GDM1 (cell line): ENCODE measurements around the gene ARNT2.
"Not testable (repeated sequence)": the region's sequence is repeated elsewhere in the genome, so short reads cannot be mapped to it uniquely, and the experiment has no call there.

Experiments used
- DNase-seq: peaks from one replicate; lab custom pipeline; 2025; lab: John Stamatoyannopoulos, UW

Gene ARNT2

DNA sequence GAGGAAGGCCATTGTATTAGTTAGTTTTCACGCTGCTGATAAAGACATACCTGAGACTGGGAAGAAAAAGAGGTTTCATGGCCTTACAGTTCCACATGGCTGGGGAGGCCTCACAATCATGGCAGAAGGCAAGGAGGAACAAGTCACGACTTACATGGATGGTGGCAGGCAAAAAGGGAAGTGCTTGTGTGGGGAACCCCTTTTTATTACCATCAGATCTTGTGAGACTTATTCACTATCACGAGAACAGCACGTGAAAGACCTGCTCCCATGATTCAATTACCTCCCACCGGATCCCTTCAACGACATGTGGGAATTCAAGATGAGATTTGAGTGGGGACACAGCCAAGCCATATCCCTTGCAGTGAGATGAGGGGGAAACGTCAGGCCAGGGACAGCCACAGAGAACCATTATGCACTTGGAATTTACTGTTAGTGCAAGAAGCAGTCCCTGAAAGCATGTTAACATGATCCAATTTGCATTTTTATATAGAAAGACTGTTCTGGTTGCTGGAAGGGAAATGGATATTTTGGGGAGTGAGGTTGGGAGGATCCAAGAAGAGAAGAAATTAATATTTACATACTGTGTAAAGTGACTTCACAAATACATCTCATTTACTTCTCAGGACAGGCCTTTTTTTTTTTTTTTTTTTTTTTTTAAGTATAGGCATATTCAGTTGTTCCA, 87.1 kb downstream of the ARNT2 start:
- DNase-seq = no peak

DNA sequence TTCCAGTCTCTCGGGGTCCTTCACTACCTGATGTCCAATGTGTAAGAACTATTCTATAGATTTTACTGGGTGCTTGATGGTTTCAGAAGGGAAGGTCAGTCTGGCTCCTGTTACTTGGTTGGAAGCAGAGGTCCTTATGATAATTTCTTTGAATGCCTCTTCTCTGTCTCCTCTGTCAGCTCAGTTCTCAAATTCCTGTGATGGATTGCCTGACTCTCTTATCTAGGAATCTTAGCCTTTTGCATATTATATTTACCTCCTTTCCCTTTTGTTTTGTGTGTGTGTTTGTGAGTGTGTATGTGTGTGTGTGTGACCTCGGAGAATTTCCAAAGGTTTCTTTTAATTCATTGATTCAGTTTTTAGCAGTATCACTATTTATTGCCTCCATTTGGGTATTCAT, 88.2 kb downstream of the ARNT2 start:
- DNase-seq = no peak

DNA sequence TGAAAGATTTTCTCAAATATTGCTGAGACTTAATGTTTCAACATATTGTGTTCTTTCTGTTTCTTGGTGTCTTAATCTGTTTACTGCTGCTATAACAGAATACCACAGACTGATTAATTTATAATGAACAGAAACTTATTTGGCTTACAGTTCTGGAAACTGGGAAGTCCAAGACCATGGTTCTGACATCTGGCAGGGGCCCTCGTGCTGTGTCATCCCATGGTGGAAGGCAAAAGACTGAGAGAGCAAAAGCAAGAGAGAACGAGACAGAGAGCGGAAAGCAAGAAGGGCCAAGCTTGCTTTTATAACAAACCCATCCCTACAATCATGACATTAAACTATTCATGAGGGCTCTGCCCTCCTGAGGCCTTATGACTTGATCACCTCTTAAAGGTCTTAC, 88.7 kb downstream of the ARNT2 start:
- no peak for DNase-seq

- no peak for DNase-seq
Observed at GRCh38 chr15:80494351-80494751, 90.2 kb downstream of the ARNT2 start.

DNA sequence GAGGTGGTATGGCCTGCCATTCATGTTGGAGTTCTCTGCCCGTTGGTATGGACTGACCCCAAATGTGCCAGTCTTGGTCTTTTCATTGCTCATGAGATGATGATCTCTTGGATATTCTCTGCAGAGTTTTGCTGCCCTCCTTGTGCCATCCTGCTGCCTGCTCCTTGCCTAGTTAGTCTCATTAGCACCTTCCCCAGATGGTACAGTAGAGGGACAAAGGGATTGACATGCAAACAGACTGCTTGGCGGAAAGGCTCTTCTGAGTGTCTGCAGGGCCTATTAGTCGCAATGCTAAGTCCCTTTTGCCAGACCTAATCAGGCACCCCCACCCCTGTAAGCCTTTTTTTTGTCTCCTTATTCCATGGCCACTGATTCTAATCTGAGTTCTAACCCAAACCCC, 90.6 kb downstream of the ARNT2 start:
- no peak for DNase-seq

- no peak for DNase-seq
Observed at GRCh38 chr15:80495401-80495942, 91.3 kb downstream of the ARNT2 start.

GRCh38 chr15:80496096-80496495, 91.9 kb downstream of the ARNT2 start:
- no peak for DNase-seq

GRCh38 chr15:80497221-80497620, 93.0 kb downstream of the ARNT2 start:
- no peak for DNase-seq

DNA sequence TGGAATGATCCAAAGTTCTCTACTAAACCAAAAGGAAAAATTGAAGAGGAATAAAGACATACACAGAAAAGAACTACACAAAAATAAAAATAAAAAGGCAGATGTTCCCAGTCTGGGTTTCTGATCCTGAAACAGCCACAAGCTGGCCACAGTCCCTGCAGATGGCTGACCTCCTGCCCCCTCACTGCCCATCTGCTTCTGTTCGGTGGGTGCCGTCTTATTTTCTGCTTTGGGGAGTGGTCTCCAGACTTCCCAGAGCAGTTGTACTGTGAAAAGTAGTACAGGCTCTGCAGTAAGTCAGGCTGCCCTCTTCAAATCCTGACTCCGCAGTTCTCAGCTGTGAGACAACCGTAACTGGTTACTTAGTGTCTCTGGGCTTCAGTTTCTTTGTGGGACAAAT, 94.5 kb downstream of the ARNT2 start:
- no peak for DNase-seq

GRCh38 chr15:80500021-80500420, 95.8 kb downstream of the ARNT2 start:
- DNase-seq = no peak

DNA sequence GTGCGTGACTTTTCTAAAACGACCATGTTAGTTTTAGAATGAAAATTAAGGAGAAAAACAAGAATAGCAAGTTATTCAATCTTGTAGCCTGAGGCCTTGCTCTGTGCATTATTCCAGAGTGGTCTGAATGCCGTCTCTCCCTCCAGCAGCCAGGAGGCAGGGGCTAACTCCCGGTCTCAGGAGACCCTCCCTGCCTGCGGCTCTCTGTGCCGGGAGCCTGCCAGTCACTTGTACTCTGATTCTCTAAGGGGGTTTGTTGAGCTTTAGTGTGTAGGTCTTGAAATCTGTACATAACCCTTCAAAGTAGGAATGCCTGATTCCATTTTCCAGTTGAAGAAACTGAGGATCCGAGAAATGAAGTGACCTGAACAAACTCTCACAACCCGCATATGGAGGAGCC, 97.3 kb downstream of the ARNT2 start:
- DNase-seq = no peak

DNA sequence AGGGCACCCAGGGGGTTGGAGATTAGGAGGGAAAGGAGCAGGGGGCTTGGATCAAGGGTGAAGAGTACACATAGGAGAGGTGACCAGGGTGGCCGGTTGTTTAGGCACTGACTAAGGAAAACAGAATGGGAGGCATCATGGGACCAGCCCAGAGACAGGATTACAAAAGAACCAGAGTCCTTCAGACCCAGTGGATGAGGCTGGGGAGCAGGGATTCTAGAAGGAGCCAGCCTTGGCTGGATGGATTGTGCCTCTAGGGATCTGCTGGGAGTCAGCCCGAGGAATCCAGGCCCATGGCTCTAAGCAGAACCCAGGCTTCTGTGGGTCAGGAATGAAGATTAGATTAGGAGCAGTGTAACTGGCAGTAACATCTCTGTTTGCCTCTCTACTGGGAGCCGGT, 98.6 kb downstream of the ARNT2 start:
- no peak for DNase-seq

- DNase-seq = no peak
Observed at GRCh38 chr15:80503319-80503952, 99.3 kb downstream of the ARNT2 start.

GRCh38 chr15:80504931-80505330, 100.7 kb downstream of the ARNT2 start:
- DNase-seq = no peak

GRCh38 chr15:80506286-80506893, 102.2 kb downstream of the ARNT2 start:
- no peak for DNase-seq

DNA sequence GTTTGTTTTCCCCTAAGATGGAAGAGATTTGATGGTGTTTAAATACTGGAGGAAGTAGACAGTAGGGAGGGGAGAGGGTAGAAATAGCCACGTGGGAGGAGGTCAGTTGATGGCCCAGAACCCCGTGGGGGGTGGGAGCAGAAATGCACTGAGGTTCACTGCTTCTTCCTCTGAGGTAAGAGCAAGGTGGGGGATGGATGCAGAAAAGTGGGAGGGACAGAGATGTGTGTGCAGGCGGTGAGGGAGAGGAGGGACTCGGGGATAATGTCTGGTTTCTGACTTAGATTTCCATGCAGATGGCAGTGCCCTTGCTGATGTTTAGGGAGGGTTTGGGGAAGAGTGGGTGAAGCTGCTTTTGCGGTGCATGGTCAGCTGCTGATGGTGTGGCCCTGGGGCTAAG, 102.9 kb downstream of the ARNT2 start:
- no peak for DNase-seq

DNA sequence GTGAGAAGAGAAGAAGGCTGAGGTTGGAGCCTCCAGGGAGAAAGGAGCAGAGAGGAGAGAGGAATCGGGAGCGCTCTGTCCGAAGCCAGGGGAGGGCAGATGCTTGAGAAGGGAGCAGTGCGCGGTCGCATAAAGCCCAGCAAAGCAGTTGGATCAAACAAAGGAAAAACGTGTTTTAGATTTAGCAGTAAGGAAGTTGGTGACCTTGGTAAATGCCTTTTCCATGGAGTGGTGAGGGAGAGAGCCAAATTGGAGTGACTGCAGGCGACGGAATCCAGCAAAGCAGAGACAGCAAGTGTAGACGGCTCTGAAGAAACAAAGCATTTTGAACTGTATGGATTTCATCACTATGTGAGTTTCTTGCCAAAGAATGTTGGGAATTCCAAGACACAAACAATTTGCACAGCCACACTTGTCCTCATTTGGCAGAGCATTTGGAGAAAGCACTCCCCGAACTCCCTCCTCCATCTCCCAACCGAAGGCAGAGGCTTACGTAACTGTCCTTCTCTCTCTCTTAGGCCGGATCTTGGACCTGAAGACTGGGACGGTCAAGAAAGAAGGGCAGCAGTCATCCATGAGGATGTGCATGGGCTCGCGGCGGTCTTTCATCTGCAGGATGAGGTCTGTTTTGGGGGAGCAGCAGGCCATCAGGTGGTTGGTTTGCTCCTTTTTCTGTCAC, 103.6 kb downstream of the ARNT2 start:
- DNase-seq = no peak

GRCh38 chr15:80508783-80509182, 104.6 kb downstream of the ARNT2 start:
- no peak for DNase-seq

GRCh38 chr15:80509800-80510199, 105.6 kb downstream of the ARNT2 start:
- DNase-seq = no peak

- not testable (repeated sequence) for DNase-seq
Observed at GRCh38 chr15:80510985-80511384, 106.8 kb downstream of the ARNT2 start.

DNA sequence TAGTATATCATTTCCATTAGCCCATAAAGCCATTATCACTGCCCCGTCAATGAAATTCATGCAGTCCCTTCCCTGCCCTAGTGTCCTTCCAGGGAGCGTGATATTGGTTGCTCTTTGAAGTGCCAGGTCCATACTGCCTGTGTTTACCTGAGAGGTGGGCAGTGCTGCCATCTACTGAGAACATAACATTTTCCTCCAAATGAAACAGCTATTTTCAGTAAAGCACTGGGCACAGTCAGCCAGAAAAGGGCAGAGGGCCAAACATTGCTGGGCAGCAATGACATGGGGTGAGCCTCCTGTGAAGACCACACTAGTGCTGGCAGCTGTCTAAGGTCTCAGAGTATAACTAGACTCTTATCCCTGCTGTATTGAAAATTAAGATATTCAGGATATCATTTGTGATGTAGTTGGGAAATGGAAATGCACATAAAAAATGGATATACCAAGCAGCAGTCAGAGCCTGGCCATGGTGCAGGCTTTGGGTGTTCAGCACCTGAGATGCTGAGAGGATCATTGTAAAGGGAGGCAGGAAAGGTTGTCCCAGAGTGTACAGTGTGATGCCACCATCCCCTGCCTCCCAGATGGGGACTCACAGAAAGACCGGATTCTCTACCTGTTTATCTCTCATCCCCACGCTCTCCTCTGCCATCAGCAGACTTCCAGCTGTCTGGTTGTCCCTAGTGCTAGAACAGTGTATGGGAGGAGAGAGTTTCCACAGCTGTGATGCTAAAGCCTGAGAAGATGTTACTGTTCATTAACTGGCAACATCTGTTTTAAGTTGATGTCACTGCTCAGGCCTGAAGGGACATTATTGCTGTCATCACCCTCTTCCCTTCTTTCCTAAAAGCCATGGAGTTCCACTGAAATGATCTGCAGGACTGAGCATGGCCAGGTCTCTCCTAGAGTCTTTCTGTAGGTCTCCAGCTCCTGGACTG, 108.8 kb downstream of the ARNT2 start:
- no peak for DNase-seq
